ENCODE results near the gene IQCM.

Gene IQCM

DNA sequence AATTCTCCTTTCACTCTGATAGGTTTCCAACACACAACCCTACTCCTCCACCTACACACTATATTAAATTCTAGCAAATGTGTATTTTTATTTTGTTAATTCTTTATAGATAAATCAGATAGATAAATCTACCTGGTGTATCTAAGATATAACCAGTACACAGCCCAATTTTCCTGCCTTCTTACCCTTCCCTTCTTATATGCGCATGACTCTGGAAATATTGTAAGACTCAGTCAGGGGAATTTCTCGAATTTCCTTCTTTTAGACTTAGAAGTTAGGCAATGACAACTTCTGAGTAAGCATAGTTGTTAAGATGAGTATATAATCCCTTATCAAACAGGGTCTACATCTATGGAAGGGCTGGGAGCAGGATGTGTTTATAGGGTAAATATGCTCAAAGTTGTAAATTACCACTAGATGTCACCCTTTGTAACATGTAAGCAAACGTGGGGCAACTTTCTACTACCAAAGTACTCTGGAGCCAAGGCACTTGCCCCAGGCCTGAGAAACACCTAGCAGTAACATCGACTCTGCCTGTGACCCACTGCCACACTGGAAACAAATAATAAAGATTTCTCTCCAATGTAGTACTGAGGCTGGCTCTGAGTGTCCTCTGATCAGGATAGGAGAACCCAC lies 444.7 kb downstream of the IQCM start:
- TF ChIP-seq, protein P1, sequence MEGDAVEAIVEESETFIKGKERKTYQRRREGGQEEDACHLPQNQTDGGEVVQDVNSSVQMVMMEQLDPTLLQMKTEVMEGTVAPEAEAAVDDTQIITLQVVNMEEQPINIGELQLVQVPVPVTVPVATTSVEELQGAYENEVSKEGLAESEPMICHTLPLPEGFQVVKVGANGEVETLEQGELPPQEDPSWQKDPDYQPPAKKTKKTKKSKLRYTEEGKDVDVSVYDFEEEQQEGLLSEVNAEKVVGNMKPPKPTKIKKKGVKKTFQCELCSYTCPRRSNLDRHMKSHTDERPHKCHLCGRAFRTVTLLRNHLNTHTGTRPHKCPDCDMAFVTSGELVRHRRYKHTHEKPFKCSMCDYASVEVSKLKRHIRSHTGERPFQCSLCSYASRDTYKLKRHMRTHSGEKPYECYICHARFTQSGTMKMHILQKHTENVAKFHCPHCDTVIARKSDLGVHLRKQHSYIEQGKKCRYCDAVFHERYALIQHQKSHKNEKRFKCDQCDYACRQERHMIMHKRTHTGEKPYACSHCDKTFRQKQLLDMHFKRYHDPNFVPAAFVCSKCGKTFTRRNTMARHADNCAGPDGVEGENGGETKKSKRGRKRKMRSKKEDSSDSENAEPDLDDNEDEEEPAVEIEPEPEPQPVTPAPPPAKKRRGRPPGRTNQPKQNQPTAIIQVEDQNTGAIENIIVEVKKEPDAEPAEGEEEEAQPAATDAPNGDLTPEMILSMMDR (IDR thresholded peaks at IDR 0.05; ENCODE audit: control extremely low read depth, extremely low read depth, low read depth, missing control alignments): peak; percentile 36
- DNase-seq (ENCODE audit: extremely low spot score): peak; percentile 16
- POLR2A ChIA-PET: no interaction called here
- CTCF ChIA-PET: interaction anchor here (0.9 kb wide), 1 partner anchor 591 kb away, joined by 3 read pairs; no protein-coding TSS in a partner anchor

DNA sequence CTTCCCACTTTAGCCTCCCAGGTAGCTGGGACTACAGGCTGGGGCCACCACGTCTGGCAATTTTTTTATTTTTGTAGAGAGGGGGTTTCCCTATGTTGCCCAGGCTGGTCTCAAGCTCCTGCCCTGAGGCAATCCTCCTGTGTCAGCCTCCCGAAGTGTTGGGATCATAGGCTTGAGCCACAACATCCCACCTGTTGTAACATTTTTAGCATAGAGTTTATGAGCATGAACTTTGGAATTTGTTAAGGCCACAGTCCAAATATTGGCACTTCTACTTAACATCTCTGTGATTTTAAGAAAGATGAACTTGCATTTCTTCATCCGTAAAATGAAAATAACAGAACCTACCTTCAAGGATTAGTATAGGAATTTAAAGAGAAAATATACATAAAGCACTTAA lies 445.6 kb downstream of the IQCM start:
- TF ChIP-seq, protein P1 (IDR thresholded peaks at IDR 0.05; ENCODE audit: control extremely low read depth, extremely low read depth, low read depth, missing control alignments): no peak
- DNase-seq (ENCODE audit: extremely low spot score): no peak
- CTCF ChIA-PET: no interaction called here
- POLR2A ChIA-PET: no interaction called here

DNA sequence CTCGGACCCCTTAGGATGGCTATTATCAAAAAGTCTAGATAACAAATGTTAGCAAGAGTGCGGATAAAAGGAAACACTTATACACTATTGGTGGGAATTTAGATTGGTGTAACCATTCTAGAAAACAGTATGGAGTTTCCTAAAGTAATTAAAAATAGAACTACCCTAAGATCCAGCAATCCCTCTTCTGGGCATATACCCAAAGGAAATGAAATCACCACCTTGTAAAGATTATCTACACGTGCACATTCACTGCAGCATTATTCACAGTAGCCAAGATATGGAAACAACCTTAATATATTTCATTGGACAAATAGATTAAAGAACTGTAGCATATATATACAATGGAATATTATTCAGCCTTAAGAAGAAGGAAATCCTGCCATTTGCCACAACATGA lies 462.4 kb downstream of the IQCM start:
- no peak for DNase-seq (ENCODE audit: extremely low spot score)
- TF ChIP-seq, protein P1 (IDR thresholded peaks at IDR 0.05; ENCODE audit: control extremely low read depth, extremely low read depth, low read depth, missing control alignments): no peak
- CTCF ChIA-PET: no interaction called here
- POLR2A ChIA-PET: no interaction called here

DNA sequence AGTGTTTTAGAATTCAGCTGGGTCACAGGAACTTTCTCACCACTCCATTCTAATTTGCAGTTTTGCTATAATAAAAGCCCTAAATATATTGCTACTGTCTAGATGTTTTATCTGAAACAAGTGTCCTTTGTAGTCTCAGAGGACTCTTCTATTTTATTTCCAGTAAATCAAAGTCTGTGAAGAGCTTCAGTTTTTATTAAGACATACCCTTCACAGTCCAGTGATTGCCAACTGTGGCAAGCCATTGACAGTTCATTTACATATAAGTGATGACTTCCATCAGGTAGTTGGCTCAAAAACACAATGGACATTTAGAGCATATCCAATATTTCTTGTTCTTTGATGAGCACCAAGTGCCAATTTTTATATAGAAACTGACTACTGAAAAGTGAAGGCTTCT lies 466.1 kb downstream of the IQCM start:
- DNase-seq (ENCODE audit: extremely low spot score): no peak
- ChIA-PET POLR2A (no interaction called here), CTCF (no interaction called here)
- TF ChIP-seq, protein P1 (IDR thresholded peaks at IDR 0.05; ENCODE audit: control extremely low read depth, extremely low read depth, low read depth, missing control alignments): no peak

DNA sequence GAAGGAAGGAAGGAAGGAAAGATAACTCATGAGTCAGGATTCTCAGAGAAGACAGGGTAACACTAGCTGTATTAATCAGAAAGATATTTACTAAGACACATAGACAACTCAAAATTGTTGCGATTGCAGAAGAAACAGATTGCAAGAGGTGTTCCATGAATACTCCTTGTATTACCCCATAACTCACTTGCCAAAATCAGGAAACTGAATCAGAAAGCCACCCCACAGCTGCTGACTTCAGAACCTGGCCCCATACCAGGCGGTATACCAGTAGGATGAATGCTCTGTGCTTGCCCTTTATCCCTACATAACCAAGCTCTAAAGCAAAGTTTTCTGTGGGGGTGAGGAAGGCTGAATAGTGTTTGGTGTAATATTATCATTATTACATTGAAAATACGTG lies 468.5 kb downstream of the IQCM start:
- no peak for DNase-seq (ENCODE audit: extremely low spot score)

DNA sequence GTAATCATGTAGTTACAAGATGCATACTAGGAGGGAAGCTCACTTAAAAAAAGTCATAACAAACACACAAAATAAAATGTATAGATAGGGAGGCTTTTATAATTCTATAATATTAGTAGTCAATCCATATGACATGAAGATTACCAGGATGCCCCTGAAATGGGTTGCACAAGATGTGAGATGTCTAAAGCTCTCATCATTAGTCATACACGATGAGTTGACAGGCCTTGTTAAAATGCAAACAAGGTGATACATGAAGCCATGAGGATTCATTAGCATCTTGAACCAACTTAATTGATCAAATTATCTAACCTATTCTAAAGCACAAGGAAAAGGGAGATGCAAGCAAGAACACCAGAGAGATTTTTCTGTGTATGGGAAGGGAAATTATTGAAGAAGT lies 470.2 kb downstream of the IQCM start:
- no peak for DNase-seq (ENCODE audit: extremely low spot score)
- CTCF ChIA-PET: interaction anchor here (1.5 kb wide), 2 partner anchors 12 to 17 kb away, joined by 3 to 6 read pairs; no protein-coding TSS in a partner anchor
- POLR2A ChIA-PET: no interaction called here
- TF ChIP-seq, protein P1 (IDR thresholded peaks at IDR 0.05; ENCODE audit: control extremely low read depth, extremely low read depth, low read depth, missing control alignments): no peak

More for the DNA sequence above, 468.5 kb downstream of the IQCM start:
- CTCF ChIA-PET: no interaction called here
- POLR2A ChIA-PET: no interaction called here
- TF ChIP-seq, protein P1 (IDR thresholded peaks at IDR 0.05; ENCODE audit: control extremely low read depth, extremely low read depth, low read depth, missing control alignments): no peak

Data from GM10248 (cell line).